COR-L47 (cell line): Measurements from ENCODE around the gene STEAP3.

Experiments
- DNase-seq: peaks from one replicate; lab custom pipeline; 2025; lab: John Stamatoyannopoulos, UW

Gene STEAP3

DNA sequence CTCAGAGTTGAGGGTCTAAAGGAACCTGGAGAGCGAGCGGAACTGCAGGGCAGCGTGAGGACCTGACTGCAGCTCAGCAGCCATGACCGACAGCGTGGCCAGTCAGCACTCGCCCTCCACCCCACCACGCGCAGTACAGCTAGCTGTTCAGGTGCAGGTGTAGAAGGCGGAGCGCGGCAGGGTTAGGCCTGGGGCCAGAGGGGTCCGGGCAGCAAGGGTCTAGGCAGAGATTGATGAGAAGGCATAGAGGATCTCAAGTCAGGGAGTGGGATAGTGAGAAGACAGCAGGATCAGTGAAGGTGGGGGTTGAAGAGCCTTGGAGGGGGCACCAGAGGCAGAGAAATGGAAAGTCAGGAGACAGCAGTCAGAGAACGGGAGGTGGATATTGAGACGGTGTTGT is 71.0 kb downstream of the STEAP3 start:
- no peak for DNase-seq

GRCh38 chr2:119295688-119296375 is 72.2 kb downstream of the STEAP3 start:
- no peak for DNase-seq

DNA sequence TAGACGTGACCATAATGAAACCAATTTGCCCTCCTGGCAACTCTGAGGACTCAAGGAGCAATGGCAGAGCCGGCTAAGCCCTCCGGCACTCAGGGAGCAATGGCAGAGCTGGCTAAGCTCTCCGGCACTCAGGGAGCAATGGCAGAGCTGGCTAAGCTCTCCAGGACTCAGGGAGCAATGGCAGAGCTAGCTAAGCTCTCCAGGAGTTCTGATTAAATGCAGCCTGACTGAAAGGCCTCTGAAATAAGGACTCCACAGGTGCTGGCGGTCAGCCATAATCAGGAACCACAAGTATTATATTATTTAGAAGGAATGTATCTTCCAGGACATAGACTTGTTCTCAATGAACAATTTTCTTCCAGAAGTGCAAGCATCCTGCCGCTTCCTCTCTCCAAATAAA is 77.8 kb downstream of the STEAP3 start:
- DNase-seq: peak; percentile 9

- DNase-seq: no peak
Observed at GRCh38 chr2:119304847-119305246, 81.2 kb downstream of the STEAP3 start.

- no peak for DNase-seq
Observed at GRCh38 chr2:119305497-119306195, 82.0 kb downstream of the STEAP3 start.

- no peak for DNase-seq
Observed at GRCh38 chr2:119306196-119306590, 82.6 kb downstream of the STEAP3 start.

DNA sequence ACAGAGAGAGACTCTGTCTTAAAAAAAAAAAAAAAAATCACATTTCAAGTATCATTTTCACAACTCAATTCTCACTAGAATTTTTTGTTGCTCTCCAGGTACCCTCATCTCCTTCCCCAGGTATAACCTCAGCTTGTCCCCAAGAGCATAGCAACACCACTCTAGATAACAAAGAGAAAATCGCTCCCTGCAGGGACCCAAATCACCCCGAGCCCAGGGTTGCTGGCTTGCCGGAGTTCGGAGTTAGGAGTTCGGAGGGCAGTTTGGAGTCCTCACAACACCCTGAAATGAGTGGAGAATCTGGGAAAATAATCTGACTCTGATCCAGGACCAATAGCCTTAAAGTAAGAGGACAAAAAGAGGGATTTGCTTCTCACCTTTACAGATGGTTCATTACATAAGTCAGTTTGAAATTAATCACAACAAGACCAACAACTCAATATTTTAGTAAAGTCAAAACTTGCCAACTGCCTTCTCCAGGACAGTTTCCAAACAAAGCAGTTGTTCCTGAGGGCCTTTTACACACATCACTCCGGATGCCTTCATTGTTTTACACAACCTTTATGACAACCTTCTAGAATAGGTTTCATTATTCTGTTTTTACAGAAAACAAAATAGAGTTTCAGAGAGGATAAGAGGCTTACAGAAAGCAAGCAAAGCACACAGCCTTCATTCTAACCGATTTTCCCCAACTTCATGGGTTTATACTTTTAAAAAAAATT is 83.9 kb downstream of the STEAP3 start:
- DNase-seq: no peak

GRCh38 chr2:119308793-119309330 is 85.2 kb downstream of the STEAP3 start:
- no peak for DNase-seq

DNA sequence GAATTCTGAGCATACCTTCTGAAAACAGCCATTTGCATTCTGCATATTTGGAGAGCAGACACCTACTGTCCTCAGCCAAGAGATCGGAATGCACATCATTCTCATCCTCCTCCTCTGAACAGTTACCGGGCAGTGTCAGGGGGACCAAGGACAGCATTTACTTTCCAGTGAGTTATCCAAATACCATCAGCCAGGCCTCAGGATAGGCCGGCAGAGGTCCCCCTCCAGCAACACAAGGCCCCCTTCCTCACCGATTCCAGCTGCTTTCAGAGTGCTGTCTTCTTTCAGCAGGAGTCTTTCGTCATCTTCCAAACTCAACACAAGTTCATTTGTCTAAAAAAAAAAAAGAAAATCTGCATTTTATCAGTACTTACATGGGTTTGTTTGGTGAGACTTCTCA is 87.7 kb downstream of the STEAP3 start:
- DNase-seq: no peak

DNA sequence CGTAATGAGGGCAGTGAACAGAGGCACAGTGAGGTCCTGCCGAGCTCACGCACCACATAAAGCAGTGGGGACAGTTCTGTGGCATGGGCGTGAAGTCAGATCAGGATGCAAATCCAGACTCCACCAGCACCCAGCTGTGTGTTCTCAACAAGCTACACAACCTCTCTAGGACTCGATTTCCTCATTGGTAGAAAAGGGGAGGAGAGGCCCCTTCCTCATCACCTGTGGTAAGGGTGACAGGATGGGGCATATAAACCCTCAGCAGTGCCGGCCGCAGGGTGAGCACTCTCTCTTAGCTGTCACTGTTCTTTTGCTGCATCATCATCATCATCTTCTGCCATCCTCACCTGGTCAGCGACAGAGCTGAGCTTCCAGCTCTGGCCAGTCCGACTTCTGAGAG is 88.2 kb downstream of the STEAP3 start:
- DNase-seq: no peak
